ENCODE results near the gene SYNGR2.
A peak's percentile ranks its signal among the peaks of the same experiment; 100 is the strongest.

Gene SYNGR2

GRCh38 chr17:78154903-78155811, 13.2 kb upstream of the SYNGR2 start:
- DNase-seq (ENCODE audit: low read depth), result peak; percentile 94
- TF ChIP-seq CTCF (IDR thresholded peaks at IDR 0.05; ENCODE audit: insufficient read depth, low read depth, low read length, missing control alignments), result no peak
- peak overlapping the region; percentile 38 for H3K4me3 ChIP-seq (ENCODE audit: low read depth, low read length)

GRCh38 chr17:78159575-78160158, 8.7 kb upstream of the SYNGR2 start:
- no peak for TF ChIP-seq CTCF (IDR thresholded peaks at IDR 0.05; ENCODE audit: insufficient read depth, low read depth, low read length, missing control alignments)

GRCh38 chr17:78163881-78164747, 4.3 kb upstream of the SYNGR2 start:
- H3K4me3 ChIP-seq (ENCODE audit: low read depth, low read length), result no peak overlapping the region
- no peak for DNase-seq (ENCODE audit: low read depth)

More at GRCh38 chr17:78159575-78160158, 8.7 kb upstream of the SYNGR2 start:
- DNase-seq (ENCODE audit: low read depth), result peak; percentile 85
- H3K4me3 ChIP-seq (ENCODE audit: low read depth, low read length), result peak overlapping the region; percentile 2; the same call in 1 of the 2 replicates

GRCh38 chr17:78164748-78165607, 3.4 kb upstream of the SYNGR2 start:
- DNase-seq (ENCODE audit: low read depth), result no peak
- TF ChIP-seq CTCF (IDR thresholded peaks at IDR 0.05; ENCODE audit: insufficient read depth, low read depth, low read length, missing control alignments), result no peak
- no peak overlapping the region for H3K4me3 ChIP-seq (ENCODE audit: low read depth, low read length)

More at GRCh38 chr17:78163881-78164747, 4.3 kb upstream of the SYNGR2 start:
- no peak for TF ChIP-seq CTCF (IDR thresholded peaks at IDR 0.05; ENCODE audit: insufficient read depth, low read depth, low read length, missing control alignments)

GRCh38 chr17:78166416-78166815, 2.0 kb upstream of the SYNGR2 start:
- no peak for DNase-seq (ENCODE audit: low read depth)
- H3K4me3 ChIP-seq (ENCODE audit: low read depth, low read length), result no peak overlapping the region
- TF ChIP-seq CTCF (IDR thresholded peaks at IDR 0.05; ENCODE audit: insufficient read depth, low read depth, low read length, missing control alignments), result no peak

Data from GM12865 (cell line).